Right lobe of liver (tissue), 6 donors: ENCODE measurements around the gene ORC4. TPM values are rescaled to one million over a fixed set of nuclear protein-coding genes. Genes with fewer than 3 reads are reported as not detected.

Experiments used
- ATAC-seq, 4 donors: fragments of 200-7000 bp; cut with Tn5 transposase; one replicate each; pipeline ENCODE4 v1.9.1; 2020; ENCODE audit warnings: mild to moderate bottlenecking in 4 of 4, moderate library complexity in 4 of 4
- DNase-seq, 3 donors: peaks; one replicate each; pipeline ENCODE4 v3.0.0-alpha.2; 2020
- H3K27ac ChIP-seq, 3 donors: fragments of 200-600 bp; one replicate each; pipeline ENCODE4 v1.8.0; 2022
- H3K27me3 ChIP-seq, 2 donors: fragments of 200-600 bp; one replicate each; pipeline ENCODE4 v1.8.0; 2022
- H3K36me3 ChIP-seq, 4 donors: fragments of 200-600 bp; sonication (generic) in 1 of 4; one replicate each; pipeline versions ENCODE4 v1.5.1 to v1.8.0; 2017 to 2022; ENCODE audit warnings: control low read depth in 1 of 4
- H3K4me1 ChIP-seq, 4 donors: fragments of 200-600 bp; sonication (generic) in 1 of 4; one replicate each; pipeline versions ENCODE4 v1.5.1 to v1.8.0; 2017 to 2022; ENCODE audit warnings: control low read depth in 1 of 4
- H3K4me3 ChIP-seq, 3 donors: fragments of 200-600 bp; one replicate each; pipeline ENCODE4 v1.8.0; 2022
- H3K9me3 ChIP-seq, 4 donors: fragments of 200-600 bp; sonication (generic) in 1 of 4; one replicate each; pipeline versions ENCODE4 v1.5.1 to v1.8.0; 2017 to 2022; ENCODE audit warnings: control low read depth in 1 of 4
- POLR2A ChIP-seq: fragments of 450-650 bp; IDR thresholded peaks from one replicate; pipeline ENCODE4 v1.6.1; 2017; ENCODE audit warnings: antibody characterized with exemption, mild to moderate bottlenecking
- WGBS: methylation state at CpG from one replicate; pipeline ENCODE4 v1.1.6; 2018; ENCODE audit warnings: low coverage, low lambda C conversion rate; ENCODE audit not compliant: insufficient coverage; ENCODE audit errors: missing lambda C conversion rate; 5-methylcytosine and 5-hydroxymethylcytosine counted together
- intact Hi-C, 2 donors: fragments of 100-400 bp; cut with DNase I; formaldehyde crosslinking; loops; one replicate each; pipeline versions ENCODE4 v1.11.2 to v1.14.1; 2022
- long read RNA-seq: library from polyadenylated mRNA; unstranded; transcript quantifications from one replicate; pipeline ENCODE4 v2.0.0, GENCODE V29; 2019
- total RNA-seq, 6 experiments: library from RNA; depleted of rRNA in 2 of 6; stranded (reverse); fragments of >200 nt in 2 of 6; fragmentation: NEBNext Ultra II Directional in 3 of 6; extraction: Animal tissue kit (Norgen Biotek cat#: 25700) in 3 of 6; gene quantifications; one replicate each; pipeline versions ENCODE4 v1.1.0 to v1.2.4, GENCODE V29; 2016 to 2023
- TF ChIP-seq, protein P1 (sequence below), 4 donors: fragments of 200-600 bp in 3 of 4; fragments of 450-650 bp in 1 of 4; IDR thresholded peaks; one replicate each; pipeline versions ENCODE4 v1.5.1 to v1.8.0; 2016 to 2022; ENCODE audit warnings: antibody characterized with exemption in 4 of 4, mild to moderate bottlenecking in 2 of 4
- donor health status: DM: no; HTN: yes; CAD: no.
- donor health status: DM: no; HTN: no; CAD: no.
- donor health status: DM: no; HTN: no; CAD: no.
- donor health status: DM: no; HTN: yes; CAD: no.
- donor health status: DM: no; HTN: yes; CAD: no.

ORC4 gene
- total RNA-seq: 10 to 100 TPM; 18.6 to 61.4 (median 22.9) TPM
- long read RNA-seq, full-length matches to known transcripts: 4 of 6 reads
- long read RNA-seq, partial matches to known transcripts: 1 of 6 reads
- long read RNA-seq, other reads (novel, unspliced or antisense): 1 of 6 reads

DNA sequence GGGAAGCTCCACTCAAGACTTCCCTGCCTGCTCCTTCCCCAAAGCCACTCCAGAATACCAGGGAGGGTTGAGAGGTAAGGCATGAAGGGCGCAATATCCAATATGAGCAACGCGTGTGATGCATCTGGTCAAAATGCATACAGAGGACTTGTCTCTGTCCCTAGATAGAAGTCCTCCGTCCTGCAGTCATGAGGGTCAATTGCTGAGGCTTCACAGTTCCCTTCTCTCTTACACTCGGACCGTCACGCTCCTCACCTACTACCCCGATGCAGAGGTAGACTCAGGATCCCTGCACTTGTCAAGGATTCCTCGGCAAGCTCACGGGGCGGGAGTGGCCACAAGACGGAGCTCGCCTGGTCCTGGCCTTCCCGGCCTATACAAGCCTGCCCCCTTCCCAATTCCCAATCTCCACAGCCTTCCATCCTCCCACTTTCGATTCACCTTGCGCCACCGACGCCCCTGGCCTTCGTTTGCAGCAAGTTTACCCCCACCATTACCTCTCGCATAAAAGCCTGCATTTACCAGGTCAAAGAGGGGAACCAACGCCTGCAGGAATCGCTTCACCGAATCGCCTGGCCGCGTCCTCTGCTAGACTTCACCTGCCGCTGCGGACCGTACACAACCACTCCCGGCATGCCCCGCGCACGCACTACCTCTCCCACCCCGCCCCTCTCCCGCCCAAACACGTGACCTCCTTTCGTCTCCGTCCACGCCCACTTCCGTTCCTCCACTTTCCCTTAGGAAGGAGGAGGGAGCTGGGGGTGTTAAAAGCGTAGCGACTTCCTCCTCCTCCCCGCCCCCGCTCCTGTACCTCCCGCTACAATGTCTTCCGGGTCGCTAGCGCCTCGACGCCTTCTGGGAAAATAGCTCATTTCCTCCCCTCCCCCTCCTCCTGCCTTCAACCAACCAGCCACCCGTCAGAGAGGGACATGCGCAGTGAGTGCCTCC is at the start of gene ORC4:
Gene ORC4, minus strand, starts transcription at position 627 of the 948 bp plus-strand sequence. CDS start 44,779 bp downstream, outside the sequence.
- Histone ChIP-seq H3K36me3 (no peaks in the 10 kb centered on the region), H3K4me3 (peak within 1 kb of the TSS; percentile 83 to 92 (median 90)), H3K4me1 (peaks cover 0 to 31% (median 13%) of the 10 kb centered on the region in 4 donors), H3K27me3 (no peaks in the 10 kb centered on the region), H3K27ac (peak within 1 kb of the TSS; percentile 76 to 85 (median 81)), H3K9me3 (no peaks in the 10 kb centered on the region)
- ATAC-seq (peak; percentile 95 to 99 (median 98)), DNase-seq (peak; percentile 98 to 99 (median 99))
- WGBS: under 1% methylated on average over 48 of the region's 52 CpGs
- TF ChIP-seq, protein P1, sequence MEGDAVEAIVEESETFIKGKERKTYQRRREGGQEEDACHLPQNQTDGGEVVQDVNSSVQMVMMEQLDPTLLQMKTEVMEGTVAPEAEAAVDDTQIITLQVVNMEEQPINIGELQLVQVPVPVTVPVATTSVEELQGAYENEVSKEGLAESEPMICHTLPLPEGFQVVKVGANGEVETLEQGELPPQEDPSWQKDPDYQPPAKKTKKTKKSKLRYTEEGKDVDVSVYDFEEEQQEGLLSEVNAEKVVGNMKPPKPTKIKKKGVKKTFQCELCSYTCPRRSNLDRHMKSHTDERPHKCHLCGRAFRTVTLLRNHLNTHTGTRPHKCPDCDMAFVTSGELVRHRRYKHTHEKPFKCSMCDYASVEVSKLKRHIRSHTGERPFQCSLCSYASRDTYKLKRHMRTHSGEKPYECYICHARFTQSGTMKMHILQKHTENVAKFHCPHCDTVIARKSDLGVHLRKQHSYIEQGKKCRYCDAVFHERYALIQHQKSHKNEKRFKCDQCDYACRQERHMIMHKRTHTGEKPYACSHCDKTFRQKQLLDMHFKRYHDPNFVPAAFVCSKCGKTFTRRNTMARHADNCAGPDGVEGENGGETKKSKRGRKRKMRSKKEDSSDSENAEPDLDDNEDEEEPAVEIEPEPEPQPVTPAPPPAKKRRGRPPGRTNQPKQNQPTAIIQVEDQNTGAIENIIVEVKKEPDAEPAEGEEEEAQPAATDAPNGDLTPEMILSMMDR (IDR thresholded peaks at IDR 0.05): peak in 3 of 4 donors; percentile 38 to 42 (median 39)
- peak; percentile 71 for TF ChIP-seq POLR2A
- intact Hi-C loops: no loop called here

DNA sequence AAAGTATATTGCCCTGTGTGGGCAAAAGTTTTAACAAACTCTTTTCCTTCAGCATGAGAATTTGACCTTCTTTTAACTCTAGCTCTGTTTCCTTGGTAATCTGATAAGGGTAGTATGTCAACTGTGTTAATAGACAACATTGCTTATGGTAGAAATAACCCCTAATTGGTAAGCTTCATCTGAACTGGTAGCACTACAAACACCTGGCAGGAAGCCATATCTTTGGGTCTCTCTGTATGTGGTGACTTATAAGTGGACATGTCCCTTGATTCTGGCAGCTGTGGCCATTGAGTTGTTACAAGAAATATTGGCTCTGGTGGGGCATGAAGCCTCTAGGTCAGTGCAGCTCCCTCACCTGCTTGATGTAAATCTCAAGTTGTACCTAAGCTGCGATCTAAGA is 47.3 kb upstream of the ORC4 start:
- H3K4me1 ChIP-seq: peaks cover 0 to 7% (median 2%) of the 10 kb centered on the region in 4 donors
- no peak overlapping the region for H3K4me3 ChIP-seq
- intact Hi-C loops: no loop called here
- no peak overlapping the region for H3K27ac ChIP-seq
- no peaks in the 10 kb centered on the region for H3K36me3 ChIP-seq
- no peaks in the 10 kb centered on the region for H3K9me3 ChIP-seq
- no CpG with 5 or more reads among the region's 1 CpG for WGBS
- DNase-seq (no peak), ATAC-seq (no peak)
- no peak for TF ChIP-seq POLR2A
- TF ChIP-seq, protein P1 (IDR thresholded peaks at IDR 0.05): no peak
- no peaks in the 10 kb centered on the region for H3K27me3 ChIP-seq

DNA sequence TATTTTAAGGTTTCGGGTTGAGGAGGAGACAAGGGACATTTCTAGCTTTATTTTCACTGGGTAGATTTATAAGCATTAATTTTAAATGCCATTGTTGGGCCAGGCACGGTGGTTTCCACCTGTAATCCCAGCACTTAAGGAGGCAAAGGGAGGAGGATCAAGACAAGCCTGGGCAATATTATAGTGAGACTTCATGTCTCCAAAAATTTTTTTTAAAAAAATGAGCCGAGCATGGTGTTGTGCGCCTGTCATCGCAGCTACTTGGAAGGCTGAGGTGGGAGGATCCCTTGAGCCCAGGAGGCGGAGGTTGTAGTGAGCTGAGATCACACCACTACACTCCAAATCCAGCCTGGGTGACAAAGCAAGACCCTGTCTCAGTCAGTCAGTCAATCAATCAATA is 45.4 kb upstream of the ORC4 start:
- DNase-seq (no peak), ATAC-seq (no peak)
- Histone ChIP-seq H3K27ac (no peak overlapping the region), H3K36me3 (no peaks in the 10 kb centered on the region), H3K4me3 (no peak overlapping the region), H3K27me3 (no peaks in the 10 kb centered on the region), H3K9me3 (no peaks in the 10 kb centered on the region), H3K4me1 (peaks cover 0 to 7% (median 2%) of the 10 kb centered on the region in 4 donors)
- 90% methylated on average over 5 of the region's 6 CpGs for WGBS
- intact Hi-C loops: no loop called here
- TF ChIP-seq, protein P1 (IDR thresholded peaks at IDR 0.05): no peak

DNA sequence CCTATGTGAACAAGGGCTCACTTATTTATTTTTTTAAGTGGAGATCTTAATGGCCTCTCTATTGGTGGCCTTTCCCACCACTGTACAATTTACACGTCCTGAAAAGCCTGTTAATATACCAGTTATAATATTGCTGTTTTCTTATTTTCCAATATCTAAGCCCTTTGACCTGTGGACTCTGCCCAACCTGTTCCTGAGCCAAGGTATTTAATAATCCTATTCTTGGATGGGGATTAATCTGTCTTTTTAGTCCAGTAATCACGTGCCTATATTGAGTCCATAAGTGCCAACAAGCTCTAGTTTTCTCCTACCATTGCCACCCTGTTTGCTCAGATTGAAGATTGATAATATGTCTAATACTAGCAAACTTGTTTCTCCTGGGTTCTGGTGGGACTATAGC is 43.1 kb upstream of the ORC4 start:
- Histone ChIP-seq H3K27ac (no peak overlapping the region), H3K4me3 (no peak overlapping the region), H3K4me1 (peaks cover 0 to 7% (median 2%) of the 10 kb centered on the region in 4 donors), H3K9me3 (no peaks in the 10 kb centered on the region), H3K27me3 (no peaks in the 10 kb centered on the region), H3K36me3 (no peaks in the 10 kb centered on the region)
- ATAC-seq: peak; percentile 61 to 78 (median 70)
- DNase-seq: no peak
- intact Hi-C loops: no loop called here
- TF ChIP-seq, protein P1 (IDR thresholded peaks at IDR 0.05): no peak
- no peak for TF ChIP-seq POLR2A
- 38% methylated on average over 2 of the region's 2 CpGs for WGBS
